ENCODE data around the gene THUMPD1.
"Not testable (repeated sequence)": the region's sequence is repeated elsewhere in the genome, so short reads cannot be mapped to it uniquely, and the experiment has no call there.

The THUMPD1 gene, protein sequence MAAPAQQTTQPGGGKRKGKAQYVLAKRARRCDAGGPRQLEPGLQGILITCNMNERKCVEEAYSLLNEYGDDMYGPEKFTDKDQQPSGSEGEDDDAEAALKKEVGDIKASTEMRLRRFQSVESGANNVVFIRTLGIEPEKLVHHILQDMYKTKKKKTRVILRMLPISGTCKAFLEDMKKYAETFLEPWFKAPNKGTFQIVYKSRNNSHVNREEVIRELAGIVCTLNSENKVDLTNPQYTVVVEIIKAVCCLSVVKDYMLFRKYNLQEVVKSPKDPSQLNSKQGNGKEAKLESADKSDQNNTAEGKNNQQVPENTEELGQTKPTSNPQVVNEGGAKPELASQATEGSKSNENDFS

DNA sequence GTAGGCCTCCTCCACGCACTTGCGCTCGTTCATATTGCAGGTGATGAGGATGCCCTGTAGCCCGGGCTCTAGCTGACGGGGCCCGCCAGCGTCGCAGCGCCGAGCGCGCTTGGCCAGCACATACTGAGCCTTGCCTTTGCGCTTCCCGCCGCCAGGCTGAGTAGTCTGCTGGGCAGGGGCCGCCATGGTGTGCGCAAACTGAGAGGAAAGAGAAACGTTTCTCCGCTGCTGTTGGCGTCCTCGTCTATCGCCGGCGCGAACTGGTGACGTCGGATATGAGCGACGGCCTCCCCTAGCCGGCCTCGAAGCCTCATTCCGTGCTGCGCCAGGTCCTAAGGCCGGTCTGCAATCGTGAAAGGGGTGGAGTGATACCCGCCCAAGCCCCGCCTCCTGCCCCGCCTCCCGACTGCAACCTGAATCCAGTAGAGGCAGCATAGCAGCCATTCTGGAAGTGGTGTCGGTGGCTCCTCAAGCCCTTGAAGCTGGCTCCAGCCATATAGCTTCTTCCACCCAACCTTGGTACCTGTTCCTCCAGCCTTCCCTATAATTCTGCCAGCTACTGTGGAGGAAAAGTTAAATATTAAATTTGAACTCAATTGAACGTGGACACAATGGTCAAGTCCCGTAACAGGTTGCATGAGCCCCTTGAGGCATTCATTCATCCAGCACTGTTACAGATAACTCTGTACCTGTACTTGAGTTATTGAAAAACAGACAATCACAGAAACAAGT is at the start of gene THUMPD1:
Gene THUMPD1, minus strand, starts transcription at position 265 of the 732 bp plus-strand sequence. Its CDS starts 79 bp downstream, at position 186.
- peak; percentile 93 for DNase-seq (ENCODE audit: low read depth)

DNA sequence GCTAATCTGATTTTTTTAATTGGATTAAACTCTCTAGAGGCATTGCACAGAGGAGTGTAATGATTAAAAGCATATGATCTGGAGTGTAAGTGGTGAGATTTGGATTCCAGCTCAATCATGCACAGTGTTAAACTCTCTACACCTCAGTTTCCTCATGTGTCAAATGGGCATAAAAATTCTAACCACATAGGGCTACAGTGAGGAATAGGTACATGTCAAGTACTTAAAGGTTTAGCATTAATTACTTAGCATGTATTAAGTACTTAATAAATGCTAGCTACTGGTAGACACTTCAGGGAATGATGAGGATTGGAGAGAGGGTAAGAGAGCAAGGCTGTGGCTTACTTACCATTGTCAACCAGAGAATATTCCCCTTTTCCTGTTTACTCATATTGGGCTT is 47.5 kb upstream of the THUMPD1 start:
- DNase-seq (ENCODE audit: low read depth), result no peak

DNA sequence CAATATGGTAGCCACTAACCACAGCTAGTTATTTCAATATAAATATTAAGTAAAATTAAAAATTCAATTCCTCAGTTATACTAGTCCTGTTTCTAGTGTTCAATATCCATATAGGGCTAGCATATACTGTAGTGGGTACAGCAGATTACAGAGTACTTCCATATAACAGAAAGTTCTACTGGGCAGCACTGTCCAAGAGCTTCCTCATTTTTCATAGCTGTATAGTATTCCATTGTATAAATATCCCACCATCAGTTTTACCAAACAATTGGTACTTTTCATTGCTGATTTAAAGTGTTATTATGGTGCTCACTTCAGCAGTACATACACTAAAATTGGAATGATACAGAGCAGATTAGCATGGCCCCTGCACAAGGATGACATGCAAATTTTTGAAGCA is 42.6 kb upstream of the THUMPD1 start:
- no peak for DNase-seq (ENCODE audit: low read depth)

DNA sequence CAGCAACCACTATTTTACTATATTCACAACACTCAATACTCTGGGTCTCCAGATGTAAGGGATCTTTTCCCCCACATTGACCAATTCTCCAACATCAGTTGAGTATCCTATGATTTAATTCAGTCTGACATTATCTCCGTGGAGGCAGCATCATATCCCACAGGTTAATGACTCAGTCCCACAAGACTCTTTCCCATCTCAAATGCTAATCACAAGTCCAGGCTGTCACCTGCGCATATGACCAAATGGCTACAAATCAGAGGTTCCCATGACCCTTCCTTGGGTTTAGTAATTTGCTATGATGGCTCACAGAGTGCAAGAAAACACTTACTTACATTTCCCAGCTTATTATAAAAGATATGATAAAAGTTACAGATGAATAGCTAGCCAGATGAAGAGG is 40.9 kb upstream of the THUMPD1 start:
- DNase-seq (ENCODE audit: low read depth), result no peak

DNA sequence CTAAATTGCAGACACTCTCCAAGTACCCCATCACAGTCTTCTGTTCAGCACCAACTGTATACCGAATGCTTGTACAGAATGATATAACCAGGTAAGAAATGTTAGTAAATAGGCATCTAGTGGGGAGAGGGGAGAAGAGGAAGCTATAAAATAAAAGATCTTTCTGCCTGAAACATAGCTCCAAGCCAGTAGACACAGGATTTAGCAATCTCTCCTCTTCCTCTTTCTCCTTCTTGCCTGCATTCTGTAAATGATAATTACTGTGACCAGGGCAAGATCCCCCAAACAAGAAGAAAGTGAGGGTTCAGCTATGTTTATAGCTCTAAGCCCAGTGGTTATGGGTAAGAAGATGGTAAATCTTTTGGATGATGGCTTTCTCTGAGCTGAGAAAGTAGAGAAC is 40.1 kb upstream of the THUMPD1 start:
- DNase-seq (ENCODE audit: low read depth), result no peak

DNA sequence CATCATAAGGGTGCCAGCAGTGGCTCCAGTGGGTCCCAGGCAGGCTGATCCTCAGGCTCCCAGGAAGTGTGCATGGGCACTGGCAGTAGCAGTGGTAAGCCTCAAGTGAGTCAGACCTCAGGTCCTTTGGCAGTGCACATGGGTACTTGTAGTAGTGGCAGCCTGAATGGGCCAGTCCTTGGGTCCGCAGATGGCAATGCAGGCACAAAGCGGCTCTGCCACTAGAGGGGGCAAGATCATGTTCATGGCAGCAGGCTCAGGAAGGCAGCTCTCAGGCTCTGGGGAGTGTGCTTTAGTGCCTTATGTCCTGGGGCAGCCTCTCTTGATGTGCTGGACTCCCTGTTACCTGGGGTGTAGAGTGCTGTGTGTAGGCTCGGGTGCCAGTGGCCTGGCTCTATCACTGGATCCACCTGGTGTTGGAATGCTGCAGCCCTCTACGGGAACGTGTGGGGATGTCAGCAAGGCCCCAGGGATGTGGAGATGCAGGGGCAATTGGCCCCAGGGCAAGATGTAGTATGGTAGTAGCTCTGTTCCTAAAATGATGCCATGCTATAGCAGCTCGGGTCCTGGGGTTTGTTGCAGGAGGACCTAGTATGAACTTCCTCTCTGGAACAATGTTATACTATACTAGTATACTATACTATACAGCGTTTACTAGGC is 33.2 kb upstream of the THUMPD1 start:
- DNase-seq (ENCODE audit: low read depth), result peak; percentile 71

DNA sequence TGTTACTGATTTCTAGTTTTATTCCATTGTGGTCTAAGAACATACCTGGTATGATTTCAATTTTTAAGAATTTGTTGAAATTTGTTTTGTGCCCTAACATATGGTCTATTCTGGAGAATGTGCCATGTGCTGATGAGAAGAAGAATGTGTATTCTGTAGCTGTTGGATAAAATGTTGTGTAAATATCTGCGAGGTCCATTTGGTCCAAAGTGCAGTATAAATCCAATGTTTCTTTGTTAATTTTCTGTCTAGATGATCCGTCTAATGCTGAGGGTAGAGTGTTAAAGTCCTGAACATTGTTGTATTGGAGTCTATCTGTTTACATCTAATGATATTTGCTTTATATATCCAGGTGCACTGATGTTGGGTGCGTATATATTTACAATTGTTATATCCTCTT is 32.1 kb upstream of the THUMPD1 start:
- no peak for DNase-seq (ENCODE audit: low read depth)

DNA sequence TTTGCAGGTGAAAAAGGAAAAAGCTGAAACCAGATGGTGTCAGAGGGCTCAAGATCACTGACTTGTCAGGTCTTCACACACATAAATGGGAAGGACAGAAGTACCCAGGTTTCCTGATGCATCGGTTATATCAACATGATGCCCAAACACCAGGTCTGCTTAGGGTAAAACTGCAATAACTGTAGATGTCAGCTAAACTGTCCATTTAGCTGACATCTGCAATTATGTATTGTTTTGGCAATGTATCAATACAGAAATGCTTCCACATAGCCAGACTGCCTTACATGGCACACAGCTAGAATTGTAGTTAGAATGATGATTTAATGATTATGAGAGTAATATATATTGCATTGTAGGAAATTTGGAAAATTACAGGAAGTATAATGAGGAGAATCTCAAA is 27.2 kb upstream of the THUMPD1 start:
- DNase-seq (ENCODE audit: low read depth), result no peak

DNA sequence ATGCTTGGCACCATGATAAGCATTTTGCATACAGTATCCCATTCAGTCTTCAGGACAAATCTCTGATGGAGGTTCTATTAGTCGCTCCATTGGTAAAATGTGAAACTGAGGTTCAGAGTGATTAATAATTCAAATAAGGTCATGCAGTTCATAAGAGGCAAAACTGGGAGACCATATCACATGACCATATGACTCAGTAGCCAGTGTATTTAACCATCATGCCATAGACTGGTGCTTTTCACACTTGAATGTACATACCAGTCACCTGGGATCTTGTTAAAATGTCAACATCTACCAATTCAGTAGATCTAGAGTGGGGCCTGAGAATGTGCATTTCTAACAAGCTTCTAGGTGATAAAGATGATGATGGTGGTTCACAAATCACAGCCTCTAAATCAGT is 26.5 kb upstream of the THUMPD1 start:
- DNase-seq (ENCODE audit: low read depth), result no peak

DNA sequence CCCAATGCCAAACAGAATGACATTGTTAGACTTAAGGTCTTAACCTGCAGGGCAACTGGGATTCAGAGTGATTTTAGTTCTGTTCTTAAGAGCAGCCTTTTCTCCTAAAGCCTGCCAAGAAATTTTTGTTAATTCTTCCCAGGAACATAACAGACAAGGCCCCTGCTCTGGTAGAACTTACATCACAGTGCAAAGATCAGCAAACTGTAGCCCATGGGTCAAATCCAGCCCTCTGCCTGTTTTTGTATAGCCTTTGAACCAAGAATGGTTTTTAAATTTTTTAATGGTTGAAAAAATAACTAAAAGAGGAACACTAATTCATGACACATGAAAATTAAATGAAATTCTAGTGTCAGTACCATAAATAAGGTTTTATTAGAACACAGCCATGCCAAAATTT is 26.0 kb upstream of the THUMPD1 start:
- DNase-seq (ENCODE audit: low read depth), result no peak

DNA sequence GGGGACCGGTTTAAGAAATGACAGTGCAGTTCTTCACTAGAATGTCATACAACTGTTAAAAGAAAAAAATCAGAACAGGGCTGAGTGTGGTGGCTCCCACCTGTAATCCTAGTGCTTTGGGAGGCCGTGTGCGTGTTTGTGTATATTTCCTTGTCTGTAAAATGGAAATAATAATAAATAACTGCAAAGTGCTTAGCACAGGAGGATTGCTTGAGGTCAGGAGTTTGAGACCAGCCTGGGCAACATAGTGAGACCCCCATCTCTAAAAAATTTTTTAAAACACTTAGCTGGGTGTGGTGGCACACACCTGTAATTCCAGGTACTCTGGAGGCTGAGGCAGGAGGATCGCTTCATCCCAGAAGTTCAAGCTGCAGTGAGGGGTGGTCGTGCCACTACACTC is 24.7 kb upstream of the THUMPD1 start:
- no peak for DNase-seq (ENCODE audit: low read depth)

DNA sequence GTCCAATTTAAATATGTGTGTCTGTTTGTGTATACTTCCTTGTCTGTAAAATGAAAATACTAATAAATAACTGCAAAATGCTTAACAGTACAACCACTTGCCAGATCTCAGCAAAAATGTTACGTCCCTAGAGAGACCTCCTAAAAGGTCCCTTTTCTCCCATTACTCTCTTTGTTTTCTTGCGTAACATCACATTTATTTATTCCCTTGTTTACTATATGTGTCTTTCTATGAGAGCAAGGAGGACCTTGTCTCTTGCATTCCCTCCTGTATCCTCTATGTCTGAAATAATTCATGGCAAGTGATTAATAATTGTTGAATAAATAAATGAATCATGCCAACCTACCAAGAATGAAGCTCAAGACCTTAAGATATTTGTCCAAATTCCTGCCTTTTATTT is 24.1 kb upstream of the THUMPD1 start:
- DNase-seq (ENCODE audit: low read depth), result no peak

DNA sequence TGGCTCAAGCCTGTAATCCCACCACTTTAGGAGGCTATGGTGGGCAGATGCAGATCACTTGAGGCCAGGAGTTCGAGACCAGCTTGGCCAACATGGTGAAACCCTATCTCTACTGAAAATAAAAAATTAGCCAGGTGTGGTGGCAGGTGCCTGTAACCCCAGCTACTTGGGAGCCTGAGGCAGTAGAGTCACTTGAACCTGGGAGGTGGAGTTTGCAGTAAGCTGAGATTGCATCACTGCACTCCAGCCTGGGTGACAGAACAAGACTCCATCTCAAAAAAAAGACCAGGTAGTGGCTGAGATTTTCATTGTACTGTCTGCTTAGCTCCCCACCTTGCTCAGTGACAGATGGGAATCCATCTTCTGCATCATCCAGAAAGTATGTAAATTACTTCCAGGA is 22.8 kb upstream of the THUMPD1 start:
- not testable (repeated sequence) for DNase-seq (ENCODE audit: low read depth)

DNA sequence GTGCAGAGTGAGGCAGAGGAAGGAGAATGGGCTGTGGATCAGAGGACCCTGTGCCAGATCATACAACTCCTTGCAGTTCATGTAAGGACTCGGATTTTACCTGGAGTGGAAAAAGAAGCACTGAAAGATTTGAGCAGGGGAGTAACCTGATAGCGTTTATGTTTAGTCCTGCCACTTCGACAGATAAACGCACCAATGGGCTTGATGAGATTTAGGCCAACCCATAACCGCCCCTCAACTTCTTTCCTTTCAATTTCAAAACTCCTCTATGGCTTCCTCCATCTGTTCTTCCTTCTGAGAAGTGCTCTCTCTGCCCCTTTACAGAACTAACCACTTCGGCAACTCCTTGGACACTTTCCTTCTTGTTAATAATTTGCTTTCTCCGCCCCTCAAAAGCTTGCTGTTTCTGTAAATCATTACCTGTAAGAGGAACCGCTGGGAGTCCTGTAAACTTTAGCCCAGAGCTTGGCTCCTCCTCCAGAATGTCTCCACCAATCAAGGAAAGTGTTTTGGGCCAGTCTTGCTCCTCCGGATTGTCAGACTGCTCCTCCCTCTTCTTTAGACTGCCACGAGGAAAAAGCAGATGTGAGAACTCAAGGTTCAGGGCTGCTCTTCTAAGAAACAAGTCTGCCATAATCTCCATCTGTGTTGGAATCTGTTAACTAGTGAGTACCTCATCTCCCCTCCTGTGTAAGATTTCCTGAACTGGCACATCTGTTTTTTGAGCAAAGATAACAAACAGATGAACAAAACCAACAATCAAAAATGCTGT is 22.0 kb upstream of the THUMPD1 start, which contains the start of gene ACSM3:
Gene ACSM3, plus strand, starts transcription at position 554 of the 772 bp plus-strand sequence. CDS start 6,021 bp downstream, outside the sequence.
- DNase-seq (ENCODE audit: low read depth), result peak; percentile 78

DNA sequence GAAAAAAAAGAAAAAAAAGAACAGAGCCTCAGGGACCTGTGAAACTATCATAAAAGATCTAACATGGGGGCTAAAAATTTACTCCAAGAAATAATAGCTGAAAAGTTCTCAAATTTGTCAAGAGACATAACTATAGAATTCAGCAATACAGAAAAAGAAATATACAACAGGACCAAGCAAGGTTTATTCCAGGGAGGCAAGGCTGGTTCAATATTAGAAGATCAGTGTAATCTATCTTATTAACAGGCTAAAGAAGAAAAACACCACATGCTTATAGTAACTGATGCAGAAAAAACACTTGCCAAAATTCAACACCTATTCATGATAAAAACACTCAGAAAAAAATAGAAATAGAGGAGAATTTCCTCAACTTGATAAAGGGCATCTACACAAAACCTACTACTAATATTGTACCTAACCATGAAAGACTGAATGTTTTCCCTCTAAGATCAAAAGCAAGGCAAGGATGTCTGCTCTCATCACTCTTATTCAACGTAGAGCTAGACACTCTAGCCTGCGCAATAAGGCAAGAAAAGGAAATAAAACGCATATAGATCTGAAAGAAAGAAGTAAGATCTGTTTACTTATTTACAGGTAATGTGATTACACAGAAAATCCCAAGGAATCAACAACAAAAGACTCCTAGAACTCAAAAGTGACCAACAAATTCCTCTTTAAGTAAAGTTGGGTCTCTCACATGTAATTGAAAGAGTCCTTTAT is 20.9 kb upstream of the THUMPD1 start:
- no peak for DNase-seq (ENCODE audit: low read depth)

DNA sequence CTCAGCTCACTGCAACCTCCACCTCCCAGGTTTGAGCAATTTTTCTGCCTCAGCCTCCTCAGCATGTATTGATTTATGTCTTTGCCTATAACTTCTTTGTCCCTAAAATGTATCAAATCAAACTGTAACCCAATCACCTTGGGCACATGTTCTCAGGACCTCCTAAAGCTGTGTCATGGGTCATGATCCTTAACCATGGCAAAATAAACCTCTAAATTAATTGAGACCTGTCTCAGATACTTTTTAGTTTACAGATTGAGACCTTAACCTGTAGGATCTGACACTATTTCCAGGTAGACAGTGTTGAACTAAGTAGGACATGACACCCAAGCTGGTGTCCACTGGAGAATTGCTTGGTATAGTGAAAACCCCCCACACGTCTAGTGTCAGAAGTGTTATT is 19.6 kb upstream of the THUMPD1 start:
- no peak for DNase-seq (ENCODE audit: low read depth)

DNA sequence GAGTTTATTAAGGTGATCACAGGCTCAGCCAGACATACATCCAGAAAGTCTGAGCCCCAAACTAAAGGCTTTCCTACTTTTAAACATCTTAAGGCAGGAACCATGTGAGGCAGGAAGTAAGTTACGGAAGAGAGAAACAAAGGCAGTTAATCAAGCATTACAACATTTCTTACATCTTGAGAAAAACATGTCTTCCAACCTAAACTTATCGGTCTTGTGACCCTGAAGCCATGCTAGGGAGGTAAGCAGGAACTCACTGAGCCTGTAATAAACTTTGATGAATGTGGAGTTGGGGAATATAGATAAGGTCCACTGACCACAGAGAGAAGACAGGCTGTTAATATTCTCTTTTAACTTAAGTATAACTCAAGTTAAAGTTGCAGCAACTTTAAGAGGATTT is 18.7 kb upstream of the THUMPD1 start:
- no peak for DNase-seq (ENCODE audit: low read depth)

DNA sequence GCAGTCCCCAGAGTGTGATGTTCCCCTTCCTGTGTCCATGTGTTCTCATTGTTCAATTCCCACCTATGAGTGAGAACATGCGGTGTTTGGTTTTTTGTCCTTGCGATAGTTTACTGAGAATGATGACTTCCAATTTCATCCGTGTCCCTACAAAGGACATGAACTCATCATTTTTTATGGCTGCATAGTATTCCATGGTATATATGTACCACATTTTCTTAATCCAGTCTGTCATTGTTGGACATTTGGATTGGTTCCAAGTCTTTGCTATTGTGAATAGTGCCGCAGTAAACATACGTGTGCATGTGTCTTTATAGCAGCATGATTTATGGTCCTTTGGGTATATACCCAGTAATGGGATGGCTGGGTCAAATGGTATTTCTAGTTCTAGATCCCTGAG is 14.2 kb upstream of the THUMPD1 start:
- not testable (repeated sequence) for DNase-seq (ENCODE audit: low read depth)

DNA sequence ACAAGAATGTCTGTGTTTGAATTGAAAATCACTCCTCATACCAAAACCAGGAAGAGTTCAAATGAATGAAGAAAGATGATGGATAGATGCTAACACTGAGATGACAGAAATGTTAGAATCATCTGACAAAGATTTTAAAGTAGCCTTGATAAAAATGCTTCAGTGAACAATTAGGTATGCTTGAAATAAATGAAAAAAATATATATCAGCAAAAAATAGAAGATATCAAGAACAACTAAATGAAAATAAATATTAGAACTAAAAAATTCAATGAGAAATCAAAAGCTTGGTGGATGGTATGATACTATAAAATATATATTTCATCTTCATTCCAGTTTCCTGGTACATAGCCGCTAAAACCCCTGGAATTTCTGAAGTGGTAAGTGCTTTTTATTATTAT is 13.6 kb upstream of the THUMPD1 start:
- DNase-seq (ENCODE audit: low read depth), result no peak

DNA sequence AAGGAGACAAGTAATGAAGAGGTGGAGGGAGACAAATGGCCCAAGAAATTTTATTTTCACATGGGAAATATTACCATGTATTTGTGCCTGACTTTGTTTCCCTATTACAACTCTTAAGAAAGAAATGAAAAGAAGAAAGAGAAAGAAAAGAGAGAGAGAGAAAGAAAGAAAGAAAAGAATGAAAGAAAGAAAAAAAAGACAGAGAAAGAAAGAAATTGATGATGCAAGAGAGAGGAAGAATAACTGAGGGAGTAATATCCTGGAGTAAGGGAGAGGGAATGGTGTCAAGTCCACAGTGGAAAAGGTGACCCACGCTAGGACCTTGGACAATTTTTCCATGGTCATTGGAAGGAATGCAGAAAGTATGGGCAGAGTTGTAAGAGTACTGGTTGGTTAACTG is 12.1 kb upstream of the THUMPD1 start:
- no peak for DNase-seq (ENCODE audit: low read depth)

DNA sequence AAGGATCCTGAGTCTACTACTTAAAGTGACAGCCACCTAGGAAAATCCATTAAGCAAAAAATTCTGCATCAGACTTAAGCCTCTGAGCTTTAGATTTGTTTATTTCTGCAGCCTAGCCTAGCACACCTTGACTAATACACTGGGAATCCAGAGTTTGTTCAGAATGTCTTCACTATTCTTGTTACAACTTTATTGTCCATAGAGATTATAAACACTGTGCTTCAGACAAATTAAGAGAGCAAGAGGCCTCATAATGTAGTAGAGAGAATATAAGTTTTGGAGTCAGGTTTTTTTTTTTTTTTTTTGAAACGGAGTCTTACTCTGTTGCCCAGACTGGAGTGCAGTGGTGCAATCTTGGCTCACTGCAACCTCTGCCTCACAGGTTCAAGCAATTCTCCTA is 8.9 kb upstream of the THUMPD1 start:
- DNase-seq (ENCODE audit: low read depth), result peak; percentile 2

DNA sequence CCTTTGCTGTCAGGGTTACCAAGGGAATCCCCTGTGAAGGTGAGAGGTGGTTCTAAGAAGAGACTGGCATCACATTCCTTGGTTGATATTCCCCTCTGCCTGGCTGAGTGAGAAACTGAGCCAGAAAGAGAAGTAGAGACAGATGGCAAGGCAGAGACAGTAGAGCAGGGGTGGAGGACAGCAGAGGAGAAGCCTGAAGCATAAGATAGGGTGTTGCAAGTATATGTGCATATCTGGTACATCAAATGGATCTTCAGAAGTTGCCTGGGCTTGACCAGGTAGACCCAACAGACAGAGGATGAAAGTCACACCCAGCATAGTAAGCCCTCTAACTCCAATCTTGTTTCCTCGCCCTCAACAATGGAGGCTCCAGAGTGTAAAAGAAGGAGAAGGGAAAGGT is 7.9 kb upstream of the THUMPD1 start:
- DNase-seq (ENCODE audit: low read depth), result no peak
